Measurements from ENCODE around the gene RPTOR.

Gene RPTOR

GRCh38 chr17:80901319-80901718, 356.7 kb downstream of the RPTOR start:
- H3K27ac ChIP-seq (replicated peaks): no peak overlapping the region
- DNase-seq (ENCODE audit: low read depth in 1 of 2, low spot score in 1 of 2): no peak

GRCh38 chr17:80902197-80902962, 357.7 kb downstream of the RPTOR start:
- Histone ChIP-seq H3K4me3 (replicated peaks; ENCODE audit: insufficient read depth, low read length) (no peak overlapping the region), H3K27ac (replicated peaks) (no peak overlapping the region), H3K27me3 (ENCODE audit: insufficient read depth, poor library complexity, severe bottlenecking) (no peaks in the 10 kb centered on the region)
- DNase-seq (ENCODE audit: low read depth in 1 of 2, low spot score in 1 of 2): no peak
- no peak for TF ChIP-seq SPI1 (IDR thresholded peaks at IDR 0.05; ENCODE audit: borderline replicate concordance, low read depth)
- no peak for TF ChIP-seq GABPA (IDR thresholded peaks at IDR 0.05; ENCODE audit: low read depth)
- no peak for TF ChIP-seq REST (IDR thresholded peaks at IDR 0.05; ENCODE audit: insufficient replicate concordance, low read depth)
- TF ChIP-seq POLR2AphosphoS5 (IDR thresholded peaks at IDR 0.05; ENCODE audit: low read depth): no peak
- no peak for TF ChIP-seq CTCF (IDR thresholded peaks at IDR 0.05; ENCODE audit: insufficient read depth, low read length)

More at GRCh38 chr17:80901319-80901718, 356.7 kb downstream of the RPTOR start:
- TF ChIP-seq REST (IDR thresholded peaks at IDR 0.05; ENCODE audit: insufficient replicate concordance, low read depth) (no peak), CTCF (IDR thresholded peaks at IDR 0.05; ENCODE audit: insufficient read depth, low read length) (no peak), SPI1 (IDR thresholded peaks at IDR 0.05; ENCODE audit: borderline replicate concordance, low read depth) (no peak), POLR2AphosphoS5 (IDR thresholded peaks at IDR 0.05; ENCODE audit: low read depth) (no peak), GABPA (IDR thresholded peaks at IDR 0.05; ENCODE audit: low read depth) (no peak)
- H3K4me3 ChIP-seq (replicated peaks; ENCODE audit: insufficient read depth, low read length): no peak overlapping the region
- no peaks in the 10 kb centered on the region for H3K27me3 ChIP-seq (ENCODE audit: insufficient read depth, poor library complexity, severe bottlenecking)

DNA sequence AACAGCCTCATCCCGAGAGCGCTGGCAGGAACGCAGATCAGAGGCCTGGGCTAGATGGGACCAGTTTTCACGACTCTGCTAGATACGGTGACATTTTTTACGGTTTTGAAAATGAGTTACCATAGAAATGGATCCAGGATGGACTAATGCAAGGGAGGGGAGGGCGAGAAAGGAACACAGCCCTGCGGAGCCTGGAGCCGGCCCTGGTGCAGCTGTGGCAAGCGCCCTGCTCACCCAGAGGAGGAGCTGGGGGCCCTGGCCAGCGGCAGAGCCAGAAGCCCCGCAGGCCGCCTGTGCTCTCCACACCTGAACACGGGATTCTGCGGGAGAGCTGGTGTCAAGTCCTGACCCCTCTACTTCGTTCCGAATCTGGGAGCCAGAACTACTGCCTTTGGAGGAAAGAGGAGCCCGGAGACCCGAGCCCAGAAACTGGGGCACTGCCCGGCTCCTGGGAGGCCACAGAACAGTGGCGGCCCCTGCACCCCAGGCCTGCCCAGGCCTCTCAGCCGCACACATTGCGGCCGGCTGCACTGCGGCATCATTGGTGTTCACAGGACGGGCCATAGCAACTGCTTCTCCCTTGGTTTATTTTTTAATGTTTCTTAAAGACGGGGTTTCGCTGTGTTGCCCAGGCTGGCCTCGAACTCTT, 358.4 kb downstream of the RPTOR start:
- TF ChIP-seq POLR2AphosphoS5 (IDR thresholded peaks at IDR 0.05; ENCODE audit: low read depth) (no peak), GABPA (IDR thresholded peaks at IDR 0.05; ENCODE audit: low read depth) (no peak), CTCF (IDR thresholded peaks at IDR 0.05; ENCODE audit: insufficient read depth, low read length) (no peak)
- no peak for DNase-seq (ENCODE audit: low read depth in 1 of 2, low spot score in 1 of 2)
- Histone ChIP-seq H3K4me3 (replicated peaks; ENCODE audit: insufficient read depth, low read length) (no peak overlapping the region), H3K27me3 (ENCODE audit: insufficient read depth, poor library complexity, severe bottlenecking) (no peaks in the 10 kb centered on the region), H3K27ac (replicated peaks) (no peak overlapping the region)
